ENCODE measurements around the gene ARHGAP44. TPM values are rescaled to one million over a fixed set of nuclear protein-coding genes. Genes with fewer than 3 reads are reported as not detected.
"Not testable (repeated sequence)": the region's sequence is repeated elsewhere in the genome, so short reads cannot be mapped to it uniquely, and the experiment has no call there.

Gene ARHGAP44
- total RNA-seq, 1 donor from 2014 or later, result 8.7 TPM

GRCh38 chr17:12877953-12878669 lies 88.8 kb downstream of the ARHGAP44 start:
- Mint-ChIP-seq H3K27ac (no peak overlapping the region), H3K4me1 (no peaks in the 10 kb centered on the region), H3K9me3 (no peaks in the 10 kb centered on the region), H3K4me3 (no peak overlapping the region), H3K36me3 (no peaks in the 10 kb centered on the region), H3K27me3 (ENCODE audit: insufficient read depth, low read depth) (no peaks in the 10 kb centered on the region)
- no peaks in the 10 kb centered on the region for H4K20me1 ChIP-seq (ENCODE audit: low read depth)
- no peak overlapping the region for H3K9ac ChIP-seq
- H3K27ac ChIP-seq, result no peak overlapping the region
- no peaks in the 10 kb centered on the region for H3K27me3 ChIP-seq
- no peaks in the 10 kb centered on the region for H3K4me1 ChIP-seq
- H3K9me3 ChIP-seq (ENCODE audit: low read depth), result no peaks in the 10 kb centered on the region
- TF ChIP-seq EZH2 (IDR thresholded peaks at IDR 0.05), result no peak
- TF ChIP-seq CTCF (IDR thresholded peaks at IDR 0.05), result no peak
- TF ChIP-seq EZH2phosphoT487 (IDR thresholded peaks at IDR 0.05), result no peak
- no peaks in the 10 kb centered on the region for H3K36me3 ChIP-seq
- no peaks in the 10 kb centered on the region for H3F3A ChIP-seq (ENCODE audit: low read depth)
- DNase-seq (ENCODE audit: low spot score), result no peak
- H3K4me2 ChIP-seq, result no peak overlapping the region
- no peak overlapping the region for H3K4me3 ChIP-seq
- H2AFZ ChIP-seq (replicated peaks), result no peak overlapping the region
- no peaks in the 10 kb centered on the region for H3K79me2 ChIP-seq (ENCODE audit: low read depth)

GRCh38 chr17:12879096-12879495 lies 89.8 kb downstream of the ARHGAP44 start:
- not testable (repeated sequence) for H3K4me2 ChIP-seq; H3K27ac ChIP-seq; H3K4me3 ChIP-seq; H3K4me1 ChIP-seq; H3K9me3 Mint-ChIP-seq; H3K36me3 Mint-ChIP-seq; H2AFZ ChIP-seq (replicated peaks); H3K9me3 ChIP-seq (ENCODE audit: low read depth); H3K79me2 ChIP-seq (ENCODE audit: low read depth); H3K27me3 Mint-ChIP-seq (ENCODE audit: insufficient read depth, low read depth); H3K27ac Mint-ChIP-seq; H3K4me3 Mint-ChIP-seq; H3K27me3 ChIP-seq; H3K36me3 ChIP-seq; H3F3A ChIP-seq (ENCODE audit: low read depth); DNase-seq (ENCODE audit: low spot score); H3K4me1 Mint-ChIP-seq; H3K9ac ChIP-seq; H4K20me1 ChIP-seq (ENCODE audit: low read depth)

- Mint-ChIP-seq H3K4me1 (no peaks in the 10 kb centered on the region), H3K27me3 (ENCODE audit: insufficient read depth, low read depth) (no peaks in the 10 kb centered on the region), H3K27ac (no peak overlapping the region), H3K9me3 (peaks cover 5% of the 10 kb centered on the region), H3K36me3 (no peaks in the 10 kb centered on the region), H3K4me3 (no peak overlapping the region)
- no peak overlapping the region for H2AFZ ChIP-seq (replicated peaks)
- H3K79me2 ChIP-seq (ENCODE audit: low read depth), result no peaks in the 10 kb centered on the region
- H3K4me2 ChIP-seq, result no peak overlapping the region
- no peaks in the 10 kb centered on the region for H3K4me1 ChIP-seq
- DNase-seq (ENCODE audit: low spot score), result no peak
- no peaks in the 10 kb centered on the region for H3K27me3 ChIP-seq
- H3K4me3 ChIP-seq, result no peak overlapping the region
- H4K20me1 ChIP-seq (ENCODE audit: low read depth), result no peaks in the 10 kb centered on the region
- H3K9ac ChIP-seq, result no peak overlapping the region
- H3K36me3 ChIP-seq, result no peaks in the 10 kb centered on the region
- no peaks in the 10 kb centered on the region for H3F3A ChIP-seq (ENCODE audit: low read depth)
- no peak overlapping the region for H3K27ac ChIP-seq
- H3K9me3 ChIP-seq (ENCODE audit: low read depth), result no peaks in the 10 kb centered on the region
- TF ChIP-seq CTCF (IDR thresholded peaks at IDR 0.05) (no peak), EZH2 (IDR thresholded peaks at IDR 0.05) (no peak), EZH2phosphoT487 (IDR thresholded peaks at IDR 0.05) (no peak)
Observed at GRCh38 chr17:12883472-12883871, 94.2 kb downstream of the ARHGAP44 start.

GRCh38 chr17:12887088-12887487 lies 97.8 kb downstream of the ARHGAP44 start:
- Histone ChIP-seq H3F3A (ENCODE audit: low read depth) (no peaks in the 10 kb centered on the region), H3K36me3 (no peaks in the 10 kb centered on the region), H3K4me2 (no peak overlapping the region), H3K4me1 (no peaks in the 10 kb centered on the region), H2AFZ (replicated peaks) (no peak overlapping the region), H3K27ac (no peak overlapping the region), H4K20me1 (ENCODE audit: low read depth) (no peaks in the 10 kb centered on the region), H3K27me3 (no peaks in the 10 kb centered on the region), H3K79me2 (ENCODE audit: low read depth) (no peaks in the 10 kb centered on the region), H3K9ac (no peak overlapping the region), H3K4me3 (no peak overlapping the region), H3K9me3 (ENCODE audit: low read depth) (peaks cover under 1% of the 10 kb centered on the region)
- Mint-ChIP-seq H3K36me3 (no peaks in the 10 kb centered on the region), H3K27ac (no peak overlapping the region), H3K9me3 (peaks cover 6% of the 10 kb centered on the region), H3K4me1 (no peaks in the 10 kb centered on the region), H3K4me3 (no peak overlapping the region), H3K27me3 (ENCODE audit: insufficient read depth, low read depth) (no peaks in the 10 kb centered on the region)
- no peak for DNase-seq (ENCODE audit: low spot score)
- TF ChIP-seq EZH2phosphoT487 (IDR thresholded peaks at IDR 0.05), result no peak
- no peak for TF ChIP-seq EZH2 (IDR thresholded peaks at IDR 0.05)
- TF ChIP-seq CTCF (IDR thresholded peaks at IDR 0.05), result no peak
